ENCODE data around the gene MLLT6. TPM values are rescaled to one million over a fixed set of nuclear protein-coding genes. Genes with fewer than 3 reads are reported as not detected.

MLLT6 gene
- total RNA-seq, 1 donor from 2014 or later = 71.9 TPM

Small RNA genes lying within 50 kb of the gene (microRNA-seq; reads per million reads assigned to microRNA genes)
- gene MIR4726 = not detected
- gene MIR4734 = not detected

Other genes with a start within 250 kb of the MLLT6 start
- 2.3 TPM for gene SRCIN1, start 99.3 kb upstream of the MLLT6 start, total RNA-seq
- 0.46 TPM for gene EPOP, start 30.3 kb upstream of the MLLT6 start, total RNA-seq
- 82.5 TPM for gene CISD3, start 25.1 kb downstream of the MLLT6 start, total RNA-seq
- 22.2 TPM for gene PCGF2, start 43.1 kb downstream of the MLLT6 start, total RNA-seq
- gene PSMB3, start 47.5 kb downstream of the MLLT6 start, total RNA-seq = 154 TPM
- 41.9 TPM for gene PIP4K2B, start 94.3 kb downstream of the MLLT6 start, total RNA-seq
- gene CWC25, start 120.0 kb downstream of the MLLT6 start, total RNA-seq = 7.6 TPM
- gene RPL23, start 148.4 kb downstream of the MLLT6 start, total RNA-seq = 767 TPM
- 31.7 TPM for gene LASP1, start 164.8 kb downstream of the MLLT6 start, total RNA-seq